PC-9 (cell line): ENCODE data around the gene MAGI2. TPM values are rescaled to one million over a fixed set of nuclear protein-coding genes. Genes with fewer than 3 reads are reported as not detected.

Experiments
- BruUV-seq: library from RNA; stranded (reverse); fragments of 400-500 nt; replicated peaks from 2 replicates; lab custom pipeline; 2021; lab: Mats Ljungman, UMichigan
- CTCF ChIA-PET: fragments of 300-600 bp; sonication (Branson Sonifier 250); formaldehyde crosslinking; loops from one replicate; lab custom pipeline; 2022; ENCODE audit warnings: antibody characterized with exemption; lab: Charles Lee
- POLR2A ChIA-PET: fragments of 300-600 bp; sonication (Branson Sonifier 250); formaldehyde crosslinking; loops from one replicate; lab custom pipeline; 2022; ENCODE audit warnings: antibody characterized with exemption; ENCODE audit not compliant: unreplicated experiment; lab: Charles Lee
- DNase-seq, 2 experiments: peaks; one replicate each; pipeline versions ENCODE4 v3.0.0 to v3.0.0-alpha.2; 2015 to 2022; ENCODE audit warnings: mixed read lengths in 1 of 2
- H2AFZ ChIP-seq: fragments of 200-600 bp; sonication (generic); 2 replicates; pipeline ENCODE4 v1.8.1; 2017; ENCODE audit warnings: antibody characterized with exemption
- H3F3A ChIP-seq: fragments of 200-600 bp; sonication (generic); 2 replicates; pipeline ENCODE4 v1.8.1; 2017; ENCODE audit warnings: antibody characterized with exemption, mild to moderate bottlenecking, low read depth; ENCODE audit not compliant: insufficient read depth
- H3K27ac ChIP-seq: fragments of 200-600 bp; sonication (generic); 2 replicates; pipeline ENCODE4 v1.6.1; 2016; ENCODE audit warnings: mixed run types
- H3K27me3 ChIP-seq: fragments of 200-600 bp; sonication (generic); 2 replicates; pipeline ENCODE4 v1.6.1; 2016; ENCODE audit warnings: low read depth, mixed run types; ENCODE audit not compliant: insufficient read depth
- H3K36me3 ChIP-seq: fragments of 200-600 bp; sonication (generic); 2 replicates; pipeline ENCODE4 v1.6.1; 2016; ENCODE audit warnings: low read depth, mixed run types
- H3K4me1 ChIP-seq: fragments of 200-600 bp; sonication (generic); replicated peaks from 2 replicates; pipeline ENCODE4 v1.6.1; 2016; ENCODE audit warnings: mixed run types; ENCODE audit not compliant: insufficient read depth
- H3K4me2 ChIP-seq: fragments of 200-600 bp; sonication (generic); 2 replicates; pipeline ENCODE4 v1.6.1; 2017; ENCODE audit warnings: mixed run types
- H3K4me3 ChIP-seq: fragments of 200-600 bp; sonication (generic); 2 replicates; pipeline ENCODE4 v1.6.1; 2016; ENCODE audit warnings: mixed run types
- H3K79me2 ChIP-seq: fragments of 200-600 bp; sonication (generic); 2 replicates; pipeline ENCODE4 v1.6.1; 2017; ENCODE audit warnings: low read depth, mixed run types
- H3K9me2 ChIP-seq: fragments of 200-600 bp; sonication (generic); 2 replicates; pipeline ENCODE4 v1.8.1; 2017; ENCODE audit warnings: mild to moderate bottlenecking; ENCODE audit not compliant: insufficient read depth
- H3K9me3 ChIP-seq: fragments of 200-600 bp; sonication (generic); 2 replicates; pipeline ENCODE4 v1.8.1; 2016; ENCODE audit warnings: low read depth; ENCODE audit not compliant: insufficient read depth
- H4K20me1 ChIP-seq: fragments of 200-600 bp; sonication (generic); 2 replicates; pipeline ENCODE4 v1.8.1; 2017; ENCODE audit not compliant: insufficient read depth
- EZH2 ChIP-seq: fragments of 200-600 bp; sonication (generic); IDR thresholded peaks from 2 replicates; pipeline ENCODE4 v1.8.0; 2017; ENCODE audit warnings: antibody characterized with exemption, low read depth
- intact Hi-C: fragments of 100-400 bp; cut with micrococcal nuclease; formaldehyde crosslinking; loops from one replicate; pipeline ENCODE4 v1.10.0; 2022; ENCODE audit not compliant: unreplicated experiment
- total RNA-seq: library from RNA; stranded (reverse); gene quantifications from 2 replicates; pipeline ENCODE4 v1.2.3, GENCODE V29; 2021
- TF ChIP-seq, protein P1 (sequence below): fragments of 200-600 bp; sonication (generic); conservative IDR thresholded peaks from 2 replicates; pipeline ENCODE4 v1.6.1; 2017; ENCODE audit warnings: mixed run types, antibody characterized with exemption, mild to moderate bottlenecking, moderate library complexity

Gene MAGI2
- total RNA-seq, 1 experiment from 2014 or later = 0.92 TPM

DNA sequence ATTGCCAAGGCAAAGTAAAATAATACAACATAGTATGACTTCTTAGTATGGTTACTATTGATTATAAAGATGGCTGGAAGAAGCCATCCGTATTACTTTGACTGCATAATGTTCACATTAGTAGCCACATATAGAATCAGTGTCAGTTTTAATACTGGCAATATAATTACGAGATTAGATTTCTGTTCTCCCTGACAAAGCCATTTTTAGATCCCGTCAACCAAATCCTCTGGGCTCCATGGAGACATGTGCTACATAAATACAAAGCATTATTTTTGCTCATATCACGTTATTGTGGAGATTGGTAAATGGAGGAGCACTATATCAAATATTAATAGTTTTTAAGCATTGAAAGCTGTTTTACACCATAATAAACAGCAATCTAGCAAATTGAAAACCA, 124.0 kb downstream of the MAGI2 start:
- CTCF ChIA-PET = no interaction called here

DNA sequence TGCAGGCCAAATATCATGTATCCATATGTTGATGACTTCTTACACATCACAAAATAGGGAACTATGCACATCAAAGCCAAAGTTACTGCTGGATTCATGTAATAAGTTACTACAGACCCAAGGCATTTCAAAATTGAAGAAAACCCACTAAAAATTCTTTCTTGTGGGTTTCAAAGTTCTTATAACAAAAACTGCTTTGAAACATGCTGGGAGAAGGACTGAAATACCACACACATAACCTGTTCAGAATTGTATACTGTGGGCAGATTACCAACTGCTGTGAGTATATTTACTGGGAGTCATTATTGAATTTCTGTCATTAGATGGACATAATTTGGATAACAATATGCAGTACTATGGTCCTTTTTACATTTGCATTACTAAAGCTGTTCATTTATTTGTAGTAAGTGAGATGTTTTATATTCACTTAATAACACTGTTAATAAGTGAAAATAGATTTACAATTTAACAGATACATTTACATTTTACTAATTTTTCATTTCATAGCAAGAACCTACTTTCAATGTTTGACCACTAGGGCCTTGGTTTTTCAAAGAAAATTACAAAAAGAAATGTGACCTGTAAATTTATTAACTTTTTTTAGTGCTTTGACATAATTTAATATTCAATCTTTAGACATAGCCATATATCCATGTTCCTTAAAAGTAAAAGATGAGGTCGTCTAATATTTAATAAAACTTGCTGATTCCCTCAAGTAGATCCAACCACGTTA, 132.6 kb downstream of the MAGI2 start:
- H3K9me2 ChIP-seq = no peaks in the 10 kb centered on the region
- H3K4me1 ChIP-seq = 0 out of 2 replicates have a peak, but pooled peaks cover 7% of the 10 kb centered on the region
- no peaks in the 10 kb centered on the region for H3K9me3 ChIP-seq
- no peak overlapping the region for H3K27ac ChIP-seq
- H3K27me3 ChIP-seq = no peaks in the 10 kb centered on the region
- TF ChIP-seq, protein P1, sequence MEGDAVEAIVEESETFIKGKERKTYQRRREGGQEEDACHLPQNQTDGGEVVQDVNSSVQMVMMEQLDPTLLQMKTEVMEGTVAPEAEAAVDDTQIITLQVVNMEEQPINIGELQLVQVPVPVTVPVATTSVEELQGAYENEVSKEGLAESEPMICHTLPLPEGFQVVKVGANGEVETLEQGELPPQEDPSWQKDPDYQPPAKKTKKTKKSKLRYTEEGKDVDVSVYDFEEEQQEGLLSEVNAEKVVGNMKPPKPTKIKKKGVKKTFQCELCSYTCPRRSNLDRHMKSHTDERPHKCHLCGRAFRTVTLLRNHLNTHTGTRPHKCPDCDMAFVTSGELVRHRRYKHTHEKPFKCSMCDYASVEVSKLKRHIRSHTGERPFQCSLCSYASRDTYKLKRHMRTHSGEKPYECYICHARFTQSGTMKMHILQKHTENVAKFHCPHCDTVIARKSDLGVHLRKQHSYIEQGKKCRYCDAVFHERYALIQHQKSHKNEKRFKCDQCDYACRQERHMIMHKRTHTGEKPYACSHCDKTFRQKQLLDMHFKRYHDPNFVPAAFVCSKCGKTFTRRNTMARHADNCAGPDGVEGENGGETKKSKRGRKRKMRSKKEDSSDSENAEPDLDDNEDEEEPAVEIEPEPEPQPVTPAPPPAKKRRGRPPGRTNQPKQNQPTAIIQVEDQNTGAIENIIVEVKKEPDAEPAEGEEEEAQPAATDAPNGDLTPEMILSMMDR = peak; percentile 19; the same call in 1 of the 2 replicates
- no peak for TF ChIP-seq EZH2
- H3K4me3 ChIP-seq = no peak overlapping the region
- no peak overlapping the region for H3K4me2 ChIP-seq
- CTCF ChIA-PET = interaction anchor here (0.6 kb wide), 1 partner anchor 312 kb away, joined by 3 read pairs; no protein-coding TSS in a partner anchor
- H3K36me3 ChIP-seq = no peaks in the 10 kb centered on the region
- H2AFZ ChIP-seq = no peak overlapping the region
- POLR2A ChIA-PET = no interaction called here
- DNase-seq = no peak
- H3K79me2 ChIP-seq = no peaks in the 10 kb centered on the region
- H4K20me1 ChIP-seq = no peaks in the 10 kb centered on the region
- intact Hi-C loops = no loop called here
- no TSS peak for BruUV-seq
- no peaks in the 10 kb centered on the region for H3F3A ChIP-seq

More for the DNA sequence above, 124.0 kb downstream of the MAGI2 start:
- TF ChIP-seq, protein P1 = no peak
- TF ChIP-seq EZH2 = no peak
- Histone ChIP-seq H3K4me1 (no peaks in the 10 kb centered on the region), H3K9me2 (no peaks in the 10 kb centered on the region; the same call in 1 of the 2 replicates), H4K20me1 (no peaks in the 10 kb centered on the region), H3K27ac (no peak overlapping the region), H2AFZ (no peak overlapping the region), H3K79me2 (no peaks in the 10 kb centered on the region), H3K4me2 (no peak overlapping the region), H3K27me3 (no peaks in the 10 kb centered on the region), H3K9me3 (no peaks in the 10 kb centered on the region), H3K36me3 (no peaks in the 10 kb centered on the region), H3F3A (no peaks in the 10 kb centered on the region), H3K4me3 (no peak overlapping the region)
- POLR2A ChIA-PET = no interaction called here
- no peak for DNase-seq
- no TSS peak for BruUV-seq
- intact Hi-C loops = no loop called here

DNA sequence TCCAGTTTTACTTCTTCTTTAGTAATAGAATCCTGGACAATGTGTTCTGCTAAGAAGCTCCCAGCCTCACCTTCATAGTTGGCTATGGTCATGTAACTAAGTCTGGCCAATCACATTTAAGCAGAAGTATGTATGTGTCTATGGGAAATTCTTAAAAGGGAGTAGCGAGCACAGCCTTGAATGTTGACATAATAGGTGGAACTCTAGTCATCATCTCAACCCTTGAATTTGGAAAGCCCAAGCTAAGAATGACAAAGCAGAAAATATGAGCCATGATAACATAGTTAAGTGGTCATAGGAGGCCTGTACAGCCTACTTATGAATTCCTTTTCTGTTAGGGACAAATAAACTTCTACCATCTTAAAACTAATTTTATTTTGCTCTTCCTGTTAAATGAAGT, 134.1 kb downstream of the MAGI2 start:
- TF ChIP-seq EZH2 = no peak
- Histone ChIP-seq H3K27ac (no peak overlapping the region), H3K79me2 (no peaks in the 10 kb centered on the region), H2AFZ (no peak overlapping the region), H4K20me1 (no peaks in the 10 kb centered on the region), H3F3A (no peaks in the 10 kb centered on the region), H3K9me2 (no peaks in the 10 kb centered on the region), H3K4me2 (no peak overlapping the region), H3K9me3 (no peaks in the 10 kb centered on the region), H3K27me3 (no peaks in the 10 kb centered on the region), H3K4me1 (0 out of 2 replicates have a peak, but pooled peaks cover 7% of the 10 kb centered on the region), H3K4me3 (no peak overlapping the region), H3K36me3 (no peaks in the 10 kb centered on the region)
- ChIA-PET POLR2A (no interaction called here), CTCF (no interaction called here)
- BruUV-seq = no TSS peak
- intact Hi-C loops = no loop called here
- no peak for DNase-seq
